Liver (tissue), 3 donors: ENCODE results near the gene ACSM2B.

Experiments
- ATF3 ChIP-seq: IDR thresholded peaks from 2 replicates; pipeline ENCODE4 v1.6.1; 2016; ENCODE audit warnings: antibody characterized with exemption
- CTCF ChIP-seq: fragments of 150-350 bp; IDR thresholded peaks from 2 replicates; pipeline ENCODE4 v1.5.1; 2017; ENCODE audit warnings: improper control_type of control experiment, low read depth, low read length; ENCODE audit not compliant: missing input control
- EGR1 ChIP-seq, 2 donors: IDR thresholded peaks; 2 replicates each; pipeline ENCODE4 v1.6.1; 2016 to 2018; ENCODE audit warnings: antibody characterized with exemption in 2 of 2, low read depth in 2 of 2
- GABPA ChIP-seq, 2 donors: IDR thresholded peaks in 1 of 2; conservative IDR thresholded peaks in 1 of 2; 2 replicates each; pipeline ENCODE4 v1.6.1; 2016; ENCODE audit warnings: antibody characterized with exemption in 2 of 2, mild to moderate bottlenecking in 1 of 2, moderate library complexity in 1 of 2
- MAX ChIP-seq: IDR thresholded peaks from 2 replicates; pipeline ENCODE4 v1.6.1; 2016; ENCODE audit warnings: antibody characterized with exemption
- RAD21 ChIP-seq, 2 donors: IDR thresholded peaks; 2 replicates each; pipeline ENCODE4 v1.6.1; 2016; ENCODE audit warnings: antibody characterized with exemption in 2 of 2, mild to moderate bottlenecking in 2 of 2
- REST ChIP-seq: IDR thresholded peaks from 2 replicates; pipeline ENCODE4 v1.6.1; 2016; ENCODE audit warnings: antibody characterized with exemption, mild to moderate bottlenecking
- SP1 ChIP-seq: IDR thresholded peaks from 2 replicates; pipeline ENCODE4 v1.6.1; 2018; ENCODE audit warnings: antibody characterized with exemption, mild to moderate bottlenecking
- TAF1 ChIP-seq: conservative IDR thresholded peaks from 2 replicates; pipeline ENCODE4 v1.6.1; 2016; ENCODE audit warnings: antibody characterized with exemption, mild to moderate bottlenecking
- YY1 ChIP-seq: IDR thresholded peaks from 2 replicates; pipeline ENCODE4 v1.6.1; 2016; ENCODE audit warnings: antibody characterized with exemption, mild to moderate bottlenecking
- donor health status: healthy.
- donor health status: healthy.

- TF ChIP-seq GABPA (IDR thresholded peaks at IDR 0.05 in 1 of 2, conservative IDR thresholded peaks at IDR 0.05 in 1 of 2): no peak
- no peak for TF ChIP-seq EGR1 (IDR thresholded peaks at IDR 0.05; ENCODE audit: low read depth in 2 of 2)
- no peak for TF ChIP-seq CTCF
- TF ChIP-seq TAF1: no peak
- TF ChIP-seq SP1: no peak
- no peak for TF ChIP-seq ATF3
- TF ChIP-seq YY1: no peak
- TF ChIP-seq REST: no peak
- no peak for TF ChIP-seq MAX
- no peak for TF ChIP-seq RAD21 (IDR thresholded peaks at IDR 0.05)
Observed at GRCh38 chr16:20613481-20614185, 37.5 kb upstream of the ACSM2B start.
